Dermis blood vessel endothelial cell (primary cell): ENCODE measurements around the gene TEX22. TPM values are rescaled to one million over a fixed set of nuclear protein-coding genes. Genes with fewer than 3 reads are reported as not detected.

Experiments used
- DNase-seq: peaks from one replicate; pipeline ENCODE4 v3.0.0; 2010
- total RNA-seq: library from RNA; depleted of rRNA; stranded (reverse); fragments of >200 nt; gene quantifications from 2 replicates; pipeline ENCODE4 v1.2.3, GENCODE V29; 2014

TEX22 gene
- total RNA-seq, 1 donor from 2014 or later = 0.17 TPM

DNA sequence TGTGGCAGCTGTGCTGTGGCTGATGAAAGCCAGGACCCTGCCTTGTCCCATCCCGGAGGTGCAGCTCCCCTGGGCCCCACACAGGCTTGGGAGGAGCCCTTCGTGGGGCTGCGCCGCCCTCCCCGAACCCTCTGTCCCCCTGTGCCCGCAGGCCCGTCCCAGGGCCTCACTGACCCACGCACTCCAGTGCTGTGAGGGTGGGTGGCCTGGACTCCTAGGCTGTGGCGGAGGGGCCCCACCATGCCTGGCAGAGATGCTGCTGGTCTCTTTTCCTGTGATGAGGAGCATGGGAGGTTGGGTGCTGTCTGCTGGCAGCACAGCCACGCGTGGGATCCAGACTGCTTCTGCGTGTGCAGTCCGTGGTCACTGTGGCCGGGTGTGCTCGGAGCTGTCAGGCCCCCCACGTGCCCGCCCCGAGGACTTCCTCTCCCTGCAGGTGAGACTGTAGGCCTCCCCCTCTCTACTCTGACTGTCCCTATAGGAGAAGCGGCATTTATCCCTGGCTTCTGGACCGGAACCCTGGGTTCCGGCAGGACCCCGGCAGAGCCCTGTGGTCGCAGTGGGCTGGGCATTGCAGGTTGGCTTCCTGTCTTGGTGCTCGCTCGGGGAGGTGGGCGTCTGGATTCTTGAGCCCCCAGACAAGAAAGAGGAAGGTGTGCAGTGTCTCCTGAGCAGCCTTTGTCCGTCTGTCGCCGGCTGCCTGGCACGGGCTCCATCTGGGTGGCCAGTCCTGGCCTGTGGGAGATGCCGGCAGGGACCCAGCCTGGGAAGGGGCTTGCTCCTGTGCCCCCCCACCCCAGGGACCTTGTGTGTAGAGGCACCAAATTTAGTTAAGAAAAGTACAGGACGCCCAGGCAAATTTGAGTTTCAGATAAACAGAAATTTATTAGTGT lies 23.6 kb downstream of the TEX22 start:
- no peak for DNase-seq

DNA sequence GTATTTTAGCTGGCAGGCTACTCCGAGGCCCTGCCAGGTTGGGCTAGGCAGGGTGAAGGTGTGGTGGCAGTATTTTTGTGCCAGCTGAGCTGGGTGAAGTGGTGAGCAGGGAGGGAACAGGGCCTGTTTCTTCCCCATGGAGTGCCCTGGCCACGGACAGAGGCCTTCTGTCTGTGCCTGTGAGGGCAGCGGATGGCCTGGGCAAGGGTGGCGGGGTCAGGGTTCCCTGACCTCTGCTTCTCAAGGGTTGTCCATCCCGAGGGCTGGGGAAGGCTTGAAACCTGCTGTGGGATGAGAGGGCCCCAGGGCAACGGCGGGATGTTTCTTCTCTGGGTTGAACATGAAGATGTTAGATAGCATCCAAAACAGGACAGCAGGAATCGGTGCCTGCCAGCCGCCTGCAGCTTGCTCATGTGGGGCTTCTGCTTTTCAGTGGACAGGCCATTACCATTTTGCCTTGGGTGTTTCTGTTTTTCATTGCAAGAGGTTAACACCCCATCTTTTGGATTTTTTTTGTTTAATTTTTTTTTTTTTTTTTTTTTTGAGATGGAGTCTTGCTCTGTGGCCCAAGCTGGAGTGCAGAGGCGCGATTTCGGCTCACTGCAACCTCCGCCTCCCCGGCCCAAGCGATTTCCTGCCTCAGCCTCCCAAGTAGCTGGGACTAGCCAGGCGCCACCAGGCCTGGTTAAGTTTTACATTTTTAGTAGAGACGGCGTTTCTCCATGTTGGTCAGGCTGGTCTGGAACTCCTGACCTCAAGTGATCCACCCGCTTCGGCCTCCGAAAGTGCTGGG lies 24.6 kb downstream of the TEX22 start:
- no peak for DNase-seq

DNA sequence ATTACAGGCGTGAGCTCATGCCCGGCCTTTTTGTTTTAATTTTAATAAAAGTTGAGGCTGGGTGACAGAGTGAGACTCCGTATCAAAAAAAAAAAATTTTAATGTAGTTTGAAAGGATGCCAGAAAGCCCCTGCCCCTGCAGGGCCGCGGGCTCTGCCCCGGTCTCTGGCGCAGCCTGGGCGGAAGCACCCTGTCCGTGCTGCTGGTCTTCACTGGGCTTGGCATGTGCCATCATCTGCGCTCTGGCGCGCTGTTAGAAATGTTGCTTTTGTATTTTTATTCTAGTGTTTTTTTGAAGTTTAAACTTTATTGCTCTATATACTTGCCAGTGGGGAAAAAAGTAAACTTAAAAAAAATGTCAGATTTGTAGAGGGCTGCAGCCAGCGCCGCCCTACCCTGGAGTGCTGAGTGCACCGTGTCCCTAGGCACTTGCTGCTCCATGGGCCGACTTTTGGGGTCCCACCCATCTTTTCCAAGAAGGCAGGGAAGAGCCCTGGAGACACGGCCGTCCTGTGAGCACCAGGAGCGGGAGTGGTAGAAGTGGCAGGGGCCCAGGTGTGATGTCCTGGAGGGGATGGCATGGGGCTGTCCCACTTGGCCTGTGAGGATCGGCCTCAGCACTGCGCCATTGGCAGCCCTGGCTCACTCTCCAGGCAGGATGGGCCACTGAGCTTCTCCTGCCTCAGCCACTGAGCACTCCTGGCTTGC lies 25.3 kb downstream of the TEX22 start:
- no peak for DNase-seq

DNA sequence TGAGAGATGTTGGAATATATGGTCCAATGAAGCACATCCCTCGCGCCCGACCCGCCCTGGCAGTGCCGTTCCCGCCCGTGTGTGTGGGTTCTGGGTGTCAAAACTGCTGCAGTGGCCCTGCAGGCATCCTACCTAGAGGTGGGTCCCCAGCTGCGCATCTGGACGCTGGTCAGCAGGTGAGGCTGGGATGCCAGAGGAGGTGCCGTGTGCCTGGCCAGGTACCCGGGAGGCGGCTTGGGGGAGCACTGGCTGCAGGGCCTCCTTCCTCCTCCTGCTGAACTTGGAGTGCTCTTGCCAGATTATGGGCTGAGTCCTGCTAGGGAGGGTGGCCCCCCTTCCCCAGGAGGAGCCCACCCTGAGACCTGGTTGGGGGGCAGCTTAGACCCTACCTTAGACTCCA lies 26.5 kb downstream of the TEX22 start:
- no peak for DNase-seq

DNA sequence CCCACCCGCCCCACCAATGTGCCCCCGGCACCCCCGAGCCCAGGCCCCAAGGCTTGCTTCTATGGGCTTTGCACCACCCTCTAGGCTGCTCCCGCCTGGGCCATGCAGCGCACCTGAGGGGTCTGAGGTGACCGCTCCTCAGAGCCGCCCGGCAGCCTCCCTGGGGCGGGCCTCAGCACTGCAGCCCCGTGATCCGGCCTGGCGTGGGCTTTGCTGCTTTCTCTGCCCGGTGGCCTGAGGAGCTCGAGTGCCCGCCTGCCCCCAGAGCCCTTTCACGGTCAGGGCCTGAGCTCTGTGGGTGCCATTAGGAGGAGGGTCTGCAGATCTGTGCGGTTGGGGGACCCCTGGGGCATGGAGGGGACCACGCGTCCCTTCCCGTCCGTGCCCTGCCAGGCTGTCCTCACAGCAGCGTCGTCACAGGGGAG lies 27.5 kb downstream of the TEX22 start:
- DNase-seq = no peak

DNA sequence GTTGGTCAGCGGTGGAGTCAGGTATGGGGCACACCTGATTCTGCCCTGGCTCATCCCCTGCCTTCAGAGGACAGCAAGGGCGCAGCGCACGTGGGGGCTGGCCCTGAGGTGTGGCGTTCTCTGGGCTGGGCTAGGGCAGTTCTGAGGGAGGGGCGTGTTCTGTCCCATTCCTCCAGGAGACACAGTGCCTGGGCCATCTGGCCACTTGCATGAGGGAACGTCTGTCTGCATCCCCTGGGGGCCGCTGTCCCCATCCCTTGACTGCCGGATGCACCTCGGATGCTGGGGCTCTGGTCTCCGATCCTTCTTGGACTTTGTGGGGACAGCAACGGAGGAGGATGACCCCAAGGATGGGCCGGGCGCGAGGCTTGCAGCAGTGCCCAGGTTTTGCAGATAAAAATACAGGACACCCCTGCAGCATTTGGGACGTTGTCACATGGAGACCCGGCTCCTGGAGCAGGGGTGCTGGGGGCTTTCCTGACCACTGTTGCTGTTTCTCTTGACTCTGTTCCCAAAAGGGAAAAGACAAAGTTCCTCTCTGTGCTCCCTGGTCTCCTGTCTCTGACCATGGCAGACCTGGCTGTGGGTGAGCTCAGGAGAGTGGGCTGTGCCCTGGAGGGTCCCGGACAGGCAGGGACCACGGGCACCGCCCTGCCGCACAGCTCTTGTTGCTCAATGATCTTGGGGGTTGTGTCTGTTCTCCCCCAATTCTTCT lies 28.2 kb downstream of the TEX22 start:
- DNase-seq = no peak

DNA sequence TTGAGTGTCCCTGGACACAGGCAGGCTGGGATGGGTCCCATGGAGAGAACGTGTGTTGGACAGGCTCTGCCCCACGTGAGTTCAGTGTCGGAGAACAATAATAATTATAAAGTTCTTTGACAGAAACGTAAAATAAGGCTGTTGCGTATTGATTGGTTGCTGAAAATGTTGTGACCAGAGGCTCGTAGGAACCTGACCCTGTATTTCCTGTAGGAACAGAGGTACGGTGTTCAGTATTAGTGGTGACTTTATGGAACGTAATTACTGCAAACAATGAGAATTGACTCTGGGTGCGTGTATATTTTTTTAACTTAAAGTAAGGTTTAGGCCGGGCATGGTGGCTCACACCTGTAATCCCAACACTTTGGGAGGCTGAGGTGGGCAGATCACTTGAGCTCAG lies 29.1 kb downstream of the TEX22 start:
- no peak for DNase-seq

DNA sequence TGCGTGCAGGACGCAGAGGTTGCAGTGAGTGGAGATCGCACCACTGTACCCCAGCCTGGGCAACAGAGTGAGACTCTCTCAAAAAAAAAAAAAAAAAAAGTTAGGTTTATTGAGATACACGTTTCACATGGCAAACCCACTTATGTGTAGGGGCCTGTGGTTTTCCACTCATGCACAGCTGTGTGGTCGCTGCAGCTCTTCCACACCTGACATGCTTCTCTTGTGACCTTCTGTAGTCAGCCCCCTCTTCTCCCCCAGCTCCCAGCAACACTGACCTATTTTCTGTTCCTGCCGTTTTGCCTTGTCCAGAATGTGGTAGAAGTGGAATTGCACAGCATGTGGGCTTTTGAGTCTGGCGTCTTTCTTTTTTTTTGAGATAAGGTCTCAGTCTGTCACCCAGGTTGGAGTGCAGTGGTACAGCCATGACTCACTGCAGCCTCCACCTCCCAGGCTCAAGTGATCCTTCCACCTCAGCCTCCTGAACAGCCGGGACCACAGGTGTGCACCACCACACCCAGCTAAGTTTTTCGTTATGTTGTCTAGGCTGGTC lies 29.7 kb downstream of the TEX22 start:
- no peak for DNase-seq

DNA sequence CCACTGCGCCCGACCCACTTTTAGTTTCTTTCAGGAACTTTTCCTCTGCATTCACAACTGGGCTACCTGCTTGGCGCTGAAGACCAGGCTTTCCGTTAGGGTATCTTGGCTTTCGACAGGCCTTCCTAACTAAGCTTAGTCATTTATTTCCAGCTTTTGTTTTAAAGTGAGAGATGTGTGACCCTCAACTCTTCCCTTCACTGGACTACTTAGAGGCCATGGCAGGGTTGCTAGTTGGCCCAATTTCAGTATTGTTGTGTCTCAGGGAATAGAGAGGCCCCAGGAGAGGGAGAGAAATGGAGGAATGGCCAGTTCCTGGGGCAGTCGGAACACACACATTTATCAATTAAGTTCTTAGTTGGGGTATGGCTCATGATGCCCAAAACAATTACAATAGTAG lies 31.7 kb downstream of the TEX22 start:
- DNase-seq = peak; percentile 91

DNA sequence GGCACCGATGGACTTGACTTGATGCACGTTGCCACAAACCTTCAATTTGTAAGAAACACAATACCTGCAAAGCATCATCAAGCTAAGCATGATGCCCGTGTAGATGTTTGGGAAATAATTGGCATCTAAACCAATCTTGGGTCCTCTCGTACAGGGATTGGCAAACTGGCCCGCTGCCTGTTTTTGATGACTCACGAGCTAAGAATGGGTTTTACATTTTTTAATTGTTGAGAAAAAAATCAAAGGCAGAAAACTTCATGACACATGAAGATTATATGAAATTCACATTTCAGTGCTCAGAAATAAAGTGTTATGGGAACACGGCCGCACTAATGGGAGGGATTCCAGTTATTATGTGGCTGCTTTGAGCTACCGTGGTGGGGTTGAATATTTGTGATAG lies 32.2 kb downstream of the TEX22 start:
- peak; percentile 90 for DNase-seq

DNA sequence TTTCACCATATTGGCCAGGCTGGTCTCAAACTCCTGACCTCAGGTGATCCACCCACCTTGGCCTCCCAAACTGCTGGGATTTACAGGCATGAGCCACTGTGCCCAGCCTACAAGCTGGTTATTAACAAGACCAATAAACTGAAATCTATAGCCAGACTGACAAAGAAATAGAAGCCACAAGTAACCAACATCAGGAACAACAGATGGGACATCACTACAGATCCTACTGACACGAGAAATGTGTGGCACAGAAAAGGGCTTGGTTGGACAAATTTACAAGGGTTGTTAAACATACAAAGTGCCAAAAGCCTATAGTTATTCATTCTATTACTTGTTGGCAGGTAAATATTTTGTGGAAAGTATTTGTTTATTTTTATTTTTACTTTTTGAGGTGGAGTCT lies 32.9 kb downstream of the TEX22 start:
- no peak for DNase-seq

DNA sequence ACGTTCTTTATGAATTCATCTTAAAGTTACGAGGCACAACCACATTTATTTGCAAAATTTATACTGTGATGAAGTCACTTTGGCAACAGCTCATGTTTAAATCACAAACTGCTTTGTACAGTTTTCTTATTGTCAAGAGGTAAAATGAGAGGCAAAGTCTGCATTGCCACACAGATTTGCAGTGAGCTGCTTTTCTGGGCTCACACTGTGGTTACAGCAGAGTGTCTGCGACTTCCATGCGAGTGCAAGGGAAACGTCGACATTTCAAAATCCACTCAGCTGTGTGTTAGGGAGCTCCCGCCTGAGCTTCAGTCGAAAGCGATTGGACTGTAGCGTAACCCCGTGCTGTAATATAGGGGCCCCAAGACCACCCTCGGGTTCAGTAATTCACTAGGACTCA lies 34.3 kb downstream of the TEX22 start:
- no peak for DNase-seq

DNA sequence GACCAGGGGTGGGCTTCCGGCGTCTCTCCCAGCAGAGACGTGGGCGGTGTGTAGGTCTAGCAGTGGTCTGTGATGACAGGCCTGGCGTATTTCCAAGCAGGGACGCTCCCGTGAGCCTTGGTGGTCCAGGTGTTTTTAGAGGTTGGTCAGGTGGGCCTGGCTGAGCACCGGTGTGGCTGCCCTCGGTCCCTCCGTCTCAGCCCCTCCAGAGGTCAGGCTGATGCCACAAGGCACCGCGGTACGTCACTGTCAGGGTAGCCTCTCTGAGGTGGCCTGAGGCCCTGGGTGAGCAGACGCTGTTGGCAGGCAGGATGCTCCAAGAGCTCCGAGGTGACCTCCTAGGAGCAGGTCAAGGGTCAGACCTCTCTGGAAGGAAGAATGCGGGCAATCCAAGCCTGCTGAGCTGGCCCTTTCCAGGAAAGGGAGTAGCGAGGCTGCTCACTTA lies 34.8 kb downstream of the TEX22 start:
- DNase-seq = no peak

DNA sequence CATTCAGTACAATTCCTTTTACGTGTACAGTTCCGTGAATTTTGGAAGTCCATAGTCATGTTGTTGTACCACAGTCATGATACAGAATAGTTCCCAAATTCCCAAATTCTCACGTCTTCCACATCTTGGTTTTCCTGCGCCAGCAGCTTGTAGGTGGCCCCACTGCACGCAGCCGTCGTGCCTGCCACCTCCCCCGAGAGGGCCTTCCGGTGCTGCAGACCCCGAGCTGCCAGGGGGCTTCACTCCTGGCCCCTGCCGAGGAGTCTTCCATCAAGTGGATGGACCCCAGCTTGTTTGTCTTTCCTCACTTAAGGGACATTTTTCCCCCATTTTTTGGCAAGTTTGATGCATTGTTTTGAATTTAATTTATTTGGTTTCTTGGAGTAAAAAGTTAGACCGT lies 38.1 kb downstream of the TEX22 start:
- DNase-seq = no peak

DNA sequence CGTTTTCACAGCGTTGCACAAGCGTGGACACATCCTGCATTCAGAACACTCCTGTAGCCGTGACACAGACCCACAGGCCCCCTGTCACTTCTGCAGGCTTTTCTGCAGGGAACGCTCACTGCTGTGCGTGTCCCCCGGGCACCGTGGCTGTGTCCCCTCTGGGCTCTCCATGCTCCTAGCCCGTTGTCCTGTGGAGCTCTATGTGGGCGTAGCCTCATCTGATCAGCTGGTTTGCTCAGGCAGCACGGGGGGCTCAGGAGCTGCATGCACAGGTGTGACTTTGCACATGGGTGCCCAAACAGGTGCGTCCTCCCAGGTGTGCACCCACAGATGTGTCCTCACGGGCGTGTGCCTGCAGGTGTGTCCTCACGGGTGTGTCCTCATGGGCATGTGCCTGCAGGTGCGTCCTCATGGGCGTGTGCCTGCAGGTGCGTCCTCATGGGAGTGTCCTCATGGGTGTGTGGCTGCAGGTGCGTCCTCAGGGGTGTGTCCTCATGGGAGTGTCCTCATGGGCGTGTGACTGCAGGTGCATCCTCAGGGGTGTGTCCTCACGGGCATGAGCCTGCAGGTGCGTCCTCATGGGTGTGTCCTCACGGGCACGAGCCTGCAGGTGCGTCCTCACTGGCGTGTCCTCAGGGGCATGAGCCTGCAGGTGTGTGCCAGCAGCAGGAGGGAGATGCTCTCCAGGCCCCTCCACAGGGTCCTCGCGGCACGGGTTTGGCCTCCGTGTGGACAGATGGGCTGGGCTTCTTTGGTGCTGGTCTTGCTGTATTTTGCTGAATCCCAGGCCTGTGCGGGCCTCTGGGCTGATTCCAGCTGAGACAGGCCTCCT lies 38.8 kb downstream of the TEX22 start:
- DNase-seq = no peak

DNA sequence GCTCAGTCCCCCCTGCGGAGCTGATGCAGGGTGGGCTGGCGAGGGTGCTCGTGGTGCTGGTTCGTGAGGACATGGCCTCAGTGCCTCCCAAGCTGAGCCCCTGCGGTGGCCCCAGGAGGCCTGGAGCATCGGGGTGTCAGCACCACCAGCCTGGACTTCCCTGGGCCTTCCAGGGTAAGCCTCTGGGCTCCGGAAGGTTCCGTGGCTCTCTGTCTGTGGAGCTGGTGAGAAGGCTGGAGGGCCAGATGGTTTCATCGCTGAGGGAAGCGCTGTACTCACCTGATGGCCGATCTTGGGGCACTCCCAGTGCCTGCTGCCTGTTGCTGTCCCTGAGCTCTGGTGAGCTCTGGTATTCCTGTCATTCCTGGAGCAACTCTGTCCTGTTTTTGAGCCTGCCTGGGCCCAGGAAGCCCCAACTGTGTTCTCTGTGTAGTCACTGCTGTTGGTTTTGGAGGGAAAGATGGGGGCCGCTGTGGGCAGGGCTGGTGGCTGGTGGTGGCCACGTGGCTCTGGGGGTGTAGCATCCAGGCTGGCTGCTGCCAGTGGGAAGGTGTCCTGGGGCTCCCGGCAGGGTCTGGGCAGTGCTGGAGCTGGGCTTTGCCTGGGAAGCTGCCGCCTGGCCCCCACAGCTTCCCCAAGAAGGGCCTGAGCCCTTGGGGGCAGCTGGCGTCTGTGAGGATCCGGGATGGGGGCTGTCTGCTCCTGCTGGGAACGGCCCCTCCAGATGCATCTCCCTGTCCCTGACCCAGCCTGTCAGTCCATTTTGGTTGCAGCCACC lies 39.6 kb downstream of the TEX22 start:
- DNase-seq = no peak

DNA sequence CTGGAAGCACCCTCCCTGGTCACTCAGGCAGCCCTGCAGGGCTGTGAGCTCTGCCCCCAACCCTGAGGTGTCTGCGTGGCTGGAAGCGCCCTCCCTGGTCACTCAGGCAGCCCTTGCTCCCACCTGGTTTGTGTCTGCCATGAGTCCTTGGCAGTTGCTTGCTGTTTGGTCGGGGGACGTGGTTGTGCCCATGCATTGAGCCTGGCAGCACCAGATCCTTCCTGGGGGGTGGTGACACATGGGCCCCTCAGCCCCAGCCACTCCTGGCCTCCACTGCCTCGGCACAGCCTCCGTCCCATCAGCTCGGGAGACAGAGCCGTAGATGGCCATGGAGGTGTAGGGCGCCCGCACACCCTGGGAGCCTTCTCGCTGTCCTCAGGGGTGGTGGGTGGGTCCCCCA lies 40.8 kb downstream of the TEX22 start:
- DNase-seq = no peak

DNA sequence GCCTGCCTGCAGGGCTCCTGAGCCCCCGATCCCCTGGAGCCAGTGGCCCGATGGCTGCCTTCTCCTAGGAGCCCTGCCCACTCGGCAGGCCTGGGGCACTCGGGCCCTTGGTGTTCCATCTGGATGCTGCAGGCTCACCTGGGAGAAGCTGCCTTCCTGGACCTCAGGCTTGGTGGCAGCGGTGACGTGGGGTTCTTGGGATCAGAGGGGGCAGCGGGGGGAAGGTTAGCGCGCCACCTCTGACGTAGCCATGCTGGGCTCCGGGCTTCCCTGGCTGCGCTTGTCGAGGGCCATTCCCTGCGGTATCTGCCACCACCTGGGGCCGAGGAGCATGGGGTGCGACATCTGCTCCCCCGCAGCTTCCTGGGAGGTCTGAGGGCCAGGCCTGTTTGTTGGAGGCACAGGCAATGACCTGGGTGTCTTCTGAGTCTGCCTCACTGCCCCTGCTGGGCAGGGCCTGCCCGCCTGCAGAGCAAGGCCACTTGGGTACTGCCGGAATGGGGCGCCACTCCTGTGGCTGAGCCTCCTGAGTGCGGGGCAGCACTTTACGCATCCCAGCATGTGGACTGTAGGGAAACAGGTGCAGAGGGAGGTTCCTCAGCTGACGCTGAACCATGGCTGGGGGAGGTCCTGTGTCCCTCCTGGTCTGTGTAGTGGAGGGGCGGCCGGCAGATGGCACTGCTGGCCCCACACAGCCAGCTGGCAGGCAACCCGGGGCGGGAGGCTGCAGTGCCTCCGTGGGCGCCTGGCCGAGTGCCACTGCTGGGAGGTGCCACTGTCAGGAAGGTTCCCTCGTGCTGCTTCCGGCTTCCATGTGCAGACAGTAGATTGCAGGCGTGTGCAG lies 41.6 kb downstream of the TEX22 start:
- DNase-seq = peak; percentile 76

DNA sequence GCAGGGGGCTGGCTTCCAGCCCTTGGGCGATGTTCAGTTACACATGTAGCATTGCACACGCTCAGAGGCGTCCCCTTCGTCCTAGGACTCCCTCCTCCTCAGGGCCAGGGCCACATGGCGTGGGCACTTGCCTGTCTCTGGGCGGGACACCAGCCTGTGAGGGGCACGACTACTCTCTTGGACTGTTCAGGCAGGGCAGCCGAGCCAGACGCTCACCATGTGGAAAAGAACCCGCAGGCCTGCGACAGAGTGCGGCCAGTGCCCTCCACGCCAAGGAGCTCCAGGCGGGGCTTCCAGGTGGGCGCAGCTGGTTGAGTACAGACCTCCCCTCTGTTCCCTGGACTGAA lies 42.2 kb downstream of the TEX22 start:
- no peak for DNase-seq

DNA sequence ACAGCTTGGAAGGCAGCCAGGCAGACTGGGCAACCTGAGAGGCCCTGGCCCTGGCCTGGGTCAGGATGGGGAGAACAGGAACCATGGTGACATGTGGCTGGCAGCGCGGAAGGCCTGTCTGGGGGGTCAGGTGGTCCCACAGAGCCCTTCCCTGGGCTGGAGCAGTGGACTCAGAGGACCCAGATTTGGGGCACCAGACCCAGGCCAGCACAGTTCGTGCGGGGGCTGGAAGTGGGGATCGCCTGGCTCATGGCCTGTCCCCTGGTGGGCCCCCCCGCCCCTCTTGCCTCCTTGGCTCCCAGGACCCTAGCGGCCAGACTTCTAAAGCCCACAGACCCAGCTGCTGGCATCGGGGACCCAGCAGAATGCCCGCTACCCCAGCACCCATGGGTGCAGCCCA lies 42.7 kb downstream of the TEX22 start:
- DNase-seq = no peak
